Endothelial cell of umbilical vein (primary cell): ENCODE measurements around the gene ZMIZ1.

ENCODE experiments used
- POLR2A ChIP-seq: IDR thresholded peaks from 2 replicates; pipeline ENCODE4 v1.6.1; 2012; ENCODE audit warnings: low read depth, mild to moderate bottlenecking, control low read depth, low read length
- POLR2AphosphoS5 ChIP-seq: IDR thresholded peaks from 2 replicates; pipeline ENCODE4 v1.6.1; 2012; ENCODE audit warnings: low read depth, mild to moderate bottlenecking, control low read depth, low read length, moderate library complexity; ENCODE audit not compliant: insufficient read depth
- TF ChIP-seq, protein P1 (sequence below), 2 donors: IDR thresholded peaks; 1 replicate in 1 of 2; 2 replicates in 1 of 2; pipeline ENCODE4 v1.5.1; 2011; ENCODE audit warnings: low read length in 2 of 2, mild to moderate bottlenecking in 2 of 2, moderate library complexity in 2 of 2, control low read depth in 1 of 2, inconsistent platforms in 1 of 2, low read depth in 1 of 2; ENCODE audit not compliant: insufficient read depth in 1 of 2; ENCODE audit errors: extremely low read depth in 1 of 2

DNA sequence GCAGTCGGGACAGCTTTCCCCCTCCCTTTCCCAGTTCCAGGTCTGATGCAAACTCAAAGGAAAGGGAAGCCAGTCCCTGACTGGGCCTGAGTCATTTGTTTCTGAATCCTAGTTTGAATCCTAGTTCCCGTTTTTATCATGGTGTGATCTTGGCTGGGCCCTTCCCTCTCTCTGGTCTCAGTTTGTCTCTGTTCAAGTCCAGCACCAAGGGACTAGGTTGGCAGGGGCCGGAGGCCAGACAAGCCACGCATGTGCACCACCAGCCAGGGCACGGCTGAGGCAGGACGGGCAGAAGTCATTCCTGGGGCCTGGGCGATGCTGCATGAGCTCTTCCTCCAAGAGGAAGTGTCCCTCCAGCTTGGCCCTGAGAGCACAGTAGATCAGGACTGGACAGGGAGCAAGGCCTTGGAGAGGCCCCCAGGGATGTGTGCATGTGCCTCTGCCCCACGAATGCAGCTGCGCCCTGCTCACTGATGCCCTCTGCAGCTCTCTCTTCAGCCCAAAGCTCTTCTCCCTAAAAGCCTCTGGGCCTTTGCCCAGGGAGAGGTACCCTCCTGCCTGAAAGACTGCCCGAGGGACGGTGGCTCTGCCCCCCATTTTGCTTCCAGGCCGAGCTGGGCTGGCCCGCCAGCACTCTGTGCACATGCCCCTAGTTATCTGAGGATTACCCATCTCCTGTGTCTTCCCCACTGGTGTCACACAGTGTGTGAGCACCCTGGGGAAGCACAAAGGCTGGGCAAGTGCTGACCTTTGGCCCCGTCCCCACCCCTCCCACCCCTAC is 86.7 kb downstream of the ZMIZ1 start:
- TF ChIP-seq POLR2AphosphoS5 = no peak
- TF ChIP-seq, protein P1, sequence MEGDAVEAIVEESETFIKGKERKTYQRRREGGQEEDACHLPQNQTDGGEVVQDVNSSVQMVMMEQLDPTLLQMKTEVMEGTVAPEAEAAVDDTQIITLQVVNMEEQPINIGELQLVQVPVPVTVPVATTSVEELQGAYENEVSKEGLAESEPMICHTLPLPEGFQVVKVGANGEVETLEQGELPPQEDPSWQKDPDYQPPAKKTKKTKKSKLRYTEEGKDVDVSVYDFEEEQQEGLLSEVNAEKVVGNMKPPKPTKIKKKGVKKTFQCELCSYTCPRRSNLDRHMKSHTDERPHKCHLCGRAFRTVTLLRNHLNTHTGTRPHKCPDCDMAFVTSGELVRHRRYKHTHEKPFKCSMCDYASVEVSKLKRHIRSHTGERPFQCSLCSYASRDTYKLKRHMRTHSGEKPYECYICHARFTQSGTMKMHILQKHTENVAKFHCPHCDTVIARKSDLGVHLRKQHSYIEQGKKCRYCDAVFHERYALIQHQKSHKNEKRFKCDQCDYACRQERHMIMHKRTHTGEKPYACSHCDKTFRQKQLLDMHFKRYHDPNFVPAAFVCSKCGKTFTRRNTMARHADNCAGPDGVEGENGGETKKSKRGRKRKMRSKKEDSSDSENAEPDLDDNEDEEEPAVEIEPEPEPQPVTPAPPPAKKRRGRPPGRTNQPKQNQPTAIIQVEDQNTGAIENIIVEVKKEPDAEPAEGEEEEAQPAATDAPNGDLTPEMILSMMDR (IDR thresholded peaks at IDR 0.05; ENCODE audit: extremely low read depth in 1 of 2, insufficient read depth in 1 of 2, low read depth in 1 of 2, low read length in 2 of 2) = peak in 1 of 2 donors; percentile 34
- TF ChIP-seq POLR2A = no peak
